ENCODE data around the gene MYO5B.
"Not testable (repeated sequence)": the region's sequence is repeated elsewhere in the genome, so short reads cannot be mapped to it uniquely, and the experiment has no call there.

MYO5B gene

GRCh38 chr18:49853011-49853410 lies 341.9 kb downstream of the MYO5B start:
- no peak for DNase-seq (ENCODE audit: low read depth)

DNA sequence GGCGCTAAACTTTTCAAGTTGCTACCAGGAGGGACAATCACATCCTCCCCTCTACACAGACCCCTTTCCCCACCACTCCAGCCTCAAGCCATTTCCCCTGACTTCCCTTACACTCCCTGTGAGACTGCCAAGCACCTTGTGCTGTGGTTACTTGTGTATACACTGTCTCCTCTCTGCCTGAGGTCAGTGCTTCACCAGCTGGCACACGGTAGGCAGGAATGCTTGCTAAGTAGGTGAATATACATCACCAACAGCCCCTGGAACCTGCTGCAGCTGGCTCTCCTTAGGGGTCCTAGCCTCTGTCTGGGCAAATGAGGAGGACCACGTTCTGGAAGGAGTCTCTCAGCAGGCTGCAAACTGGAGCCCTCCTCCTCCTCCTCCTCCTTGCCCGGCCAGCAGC lies 343.3 kb downstream of the MYO5B start:
- no peak for DNase-seq (ENCODE audit: low read depth)

- no peak for DNase-seq (ENCODE audit: low read depth)
Observed at GRCh38 chr18:49850636-49851035, 344.3 kb downstream of the MYO5B start.

GRCh38 chr18:49849331-49850217 lies 345.4 kb downstream of the MYO5B start:
- peak; percentile 55 for DNase-seq (ENCODE audit: low read depth)

DNA sequence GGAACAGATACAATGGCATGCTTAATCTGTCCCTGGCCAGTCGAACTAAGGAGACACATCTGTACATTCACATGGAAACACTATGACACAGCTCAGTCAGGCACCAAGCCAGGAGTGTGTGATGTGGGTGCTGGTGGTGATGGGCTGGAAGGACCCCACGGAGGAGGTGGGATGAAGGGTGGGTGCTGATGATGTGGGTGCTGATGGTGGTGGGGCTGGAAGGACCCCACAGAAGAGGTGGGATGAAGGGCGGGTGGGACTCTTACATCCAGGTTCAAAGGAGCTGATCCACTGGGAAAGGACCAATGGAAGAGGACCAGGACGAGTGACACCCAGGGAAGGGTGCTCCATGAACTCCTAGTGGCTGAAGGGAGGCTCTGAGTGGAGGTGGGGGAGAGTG lies 346.8 kb downstream of the MYO5B start:
- DNase-seq (ENCODE audit: low read depth) = no peak

GRCh38 chr18:49847524-49847923 lies 347.4 kb downstream of the MYO5B start:
- no peak for DNase-seq (ENCODE audit: low read depth)

DNA sequence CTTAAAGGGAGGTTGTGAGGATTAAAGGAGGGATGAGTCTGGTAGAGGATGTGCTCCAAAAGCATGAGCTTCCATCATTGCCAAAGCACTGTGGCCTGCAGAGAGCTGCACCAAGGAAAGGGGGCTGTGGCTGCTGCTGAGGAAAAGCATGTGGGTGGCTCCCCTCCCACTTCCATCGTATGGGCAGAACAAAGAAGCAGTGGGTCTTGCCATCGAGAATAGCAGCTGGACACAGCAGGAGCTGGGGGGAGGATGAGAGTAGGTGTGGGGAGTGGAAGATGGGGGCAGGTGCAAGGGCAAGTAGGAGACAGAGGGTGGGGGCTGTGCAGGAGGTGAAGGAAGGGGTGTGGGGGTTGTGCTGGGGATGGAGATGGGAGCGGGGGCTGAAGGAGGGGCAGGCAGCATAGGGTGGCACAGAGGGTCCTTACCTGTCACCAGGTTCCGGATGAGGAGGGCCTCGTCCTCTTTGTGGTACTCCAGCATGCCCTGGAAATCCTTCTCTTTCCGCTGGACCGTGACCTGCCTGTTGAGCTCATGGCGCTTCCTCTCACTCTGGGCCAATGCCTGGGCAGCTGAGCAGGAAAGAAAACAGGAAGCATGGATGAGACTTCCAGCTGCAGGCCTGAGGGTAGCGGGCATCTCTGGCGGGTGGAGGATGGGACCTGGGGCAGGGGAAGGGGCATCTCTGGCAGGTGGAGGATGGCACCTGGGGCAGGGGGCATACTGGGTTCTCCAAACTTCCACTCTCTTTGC lies 348.1 kb downstream of the MYO5B start:
- DNase-seq (ENCODE audit: low read depth) = no peak

- peak; percentile 48 for DNase-seq (ENCODE audit: low read depth)
Observed at GRCh38 chr18:49846361-49846662, 348.6 kb downstream of the MYO5B start.

DNA sequence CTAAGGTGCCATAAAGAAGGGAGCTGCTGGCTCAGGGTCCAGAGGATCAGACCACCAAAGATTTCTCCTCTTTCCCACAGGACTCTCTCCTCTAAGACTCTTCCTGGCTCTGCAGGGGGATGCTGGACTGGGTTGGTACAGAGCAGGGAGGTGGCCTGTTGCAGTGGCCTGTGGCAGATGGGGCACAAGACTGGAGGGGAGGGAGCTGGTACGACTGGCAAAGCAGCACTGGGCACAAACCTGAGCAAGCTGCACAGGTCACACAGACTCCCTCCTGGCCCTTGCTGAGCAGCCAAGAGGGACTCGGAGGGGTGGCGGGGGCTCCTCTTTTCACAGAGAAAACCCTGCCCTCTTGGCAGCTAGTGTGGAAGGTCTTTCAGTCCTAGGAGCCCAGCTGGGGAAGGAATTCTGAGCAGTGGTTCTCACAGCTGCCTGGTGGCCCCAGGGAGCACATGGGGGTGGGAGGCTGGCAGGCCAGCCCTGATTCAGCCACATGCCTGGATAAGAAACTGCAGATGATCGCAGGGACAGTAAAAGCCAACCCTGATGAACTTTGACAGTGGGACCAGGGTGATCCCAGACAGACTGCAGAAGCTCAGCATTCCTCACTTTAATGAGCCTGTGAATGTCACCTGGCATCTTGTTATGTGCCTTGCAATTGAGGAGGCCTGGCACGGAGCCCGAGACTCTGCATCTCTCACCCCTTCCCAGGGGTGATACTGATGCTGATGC lies 349.2 kb downstream of the MYO5B start:
- DNase-seq (ENCODE audit: low read depth) = no peak

DNA sequence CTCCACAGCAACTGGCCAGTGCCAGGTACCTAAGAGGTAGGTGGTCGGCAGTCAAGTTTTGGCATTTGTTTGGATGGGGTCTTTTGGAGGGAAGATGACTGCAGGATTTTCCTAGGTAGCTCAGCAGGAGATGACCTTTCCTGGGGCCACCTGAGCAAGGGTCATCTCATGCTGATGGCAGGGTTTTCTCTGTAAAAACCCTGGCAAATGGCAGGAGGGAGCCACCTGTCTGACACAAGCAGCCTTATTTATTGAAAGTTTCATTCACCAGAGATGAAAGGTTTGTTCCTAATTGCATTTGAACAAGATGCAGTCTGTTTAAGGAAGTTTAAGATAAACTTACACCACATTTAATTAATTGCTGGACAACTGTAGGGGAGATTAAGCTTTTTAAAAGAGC lies 350.0 kb downstream of the MYO5B start:
- DNase-seq (ENCODE audit: low read depth) = no peak

GRCh38 chr18:49843778-49844625 lies 350.9 kb downstream of the MYO5B start:
- no peak for DNase-seq (ENCODE audit: low read depth)

DNA sequence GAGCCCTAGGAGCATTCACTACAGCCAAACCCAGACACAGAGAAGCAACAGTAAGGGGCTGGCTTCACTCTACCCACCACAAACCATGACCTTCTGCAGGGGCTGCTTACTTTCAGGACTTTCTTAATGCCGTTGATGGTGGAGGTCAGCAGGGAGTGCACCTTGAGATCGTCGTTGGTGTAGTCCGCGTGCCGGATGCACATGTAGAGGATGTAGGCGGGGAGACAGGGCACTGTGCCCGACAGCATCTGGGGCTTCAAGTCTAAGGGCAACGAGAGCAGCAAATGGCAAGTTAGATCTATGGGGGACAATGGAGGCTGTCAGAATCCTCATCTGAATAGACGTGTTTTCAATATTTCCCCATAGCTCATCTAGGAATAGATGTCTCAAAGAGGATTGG lies 351.8 kb downstream of the MYO5B start:
- DNase-seq (ENCODE audit: low read depth) = no peak

GRCh38 chr18:49842656-49843055 lies 352.3 kb downstream of the MYO5B start:
- DNase-seq (ENCODE audit: low read depth) = no peak

DNA sequence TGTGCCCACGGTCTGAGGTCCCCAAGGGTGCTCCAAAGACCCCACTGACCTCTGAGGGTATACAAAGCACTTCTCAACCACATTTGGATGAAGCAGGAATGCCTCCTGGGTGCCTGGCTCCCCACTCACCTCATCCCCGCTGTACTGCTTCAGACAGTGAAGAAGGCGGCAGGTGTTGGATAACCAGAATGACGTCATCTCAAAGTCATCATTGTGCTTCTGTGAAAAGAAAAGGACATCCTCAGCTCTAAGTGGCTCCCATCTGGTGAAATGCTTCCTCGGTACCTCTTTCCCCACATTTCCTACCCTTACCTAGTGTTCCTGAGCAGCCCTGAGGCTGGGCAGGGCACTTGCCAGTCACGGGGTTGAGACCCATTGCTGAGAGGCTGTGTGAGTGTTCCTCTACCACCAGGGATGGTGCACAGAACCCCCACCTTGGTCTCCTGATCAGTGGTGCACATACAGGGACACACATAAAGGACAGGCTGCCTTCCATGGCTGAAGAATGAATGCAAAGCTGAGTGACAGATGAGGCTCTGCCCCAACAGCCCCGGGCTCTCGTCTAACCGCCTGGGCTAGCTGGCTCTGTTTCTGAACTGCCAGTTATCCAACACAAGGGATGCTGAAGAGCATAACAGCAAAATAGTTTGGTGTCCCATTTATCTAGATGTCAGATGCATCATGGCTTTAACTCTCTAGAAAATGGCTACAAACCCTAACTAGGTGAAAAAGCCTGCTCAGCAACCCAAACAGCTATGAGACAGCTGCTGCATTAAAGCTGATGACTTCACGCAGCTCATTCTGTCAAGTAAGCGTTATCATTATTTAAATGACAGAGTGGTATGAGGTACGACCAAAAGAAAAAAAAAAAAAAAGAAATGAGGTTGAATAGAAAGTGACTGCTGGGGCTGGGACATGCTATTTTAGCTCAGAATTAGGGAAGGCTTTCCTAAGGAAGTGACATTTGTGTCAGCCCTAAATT lies 353.4 kb downstream of the MYO5B start:
- DNase-seq (ENCODE audit: low read depth) = no peak

DNA sequence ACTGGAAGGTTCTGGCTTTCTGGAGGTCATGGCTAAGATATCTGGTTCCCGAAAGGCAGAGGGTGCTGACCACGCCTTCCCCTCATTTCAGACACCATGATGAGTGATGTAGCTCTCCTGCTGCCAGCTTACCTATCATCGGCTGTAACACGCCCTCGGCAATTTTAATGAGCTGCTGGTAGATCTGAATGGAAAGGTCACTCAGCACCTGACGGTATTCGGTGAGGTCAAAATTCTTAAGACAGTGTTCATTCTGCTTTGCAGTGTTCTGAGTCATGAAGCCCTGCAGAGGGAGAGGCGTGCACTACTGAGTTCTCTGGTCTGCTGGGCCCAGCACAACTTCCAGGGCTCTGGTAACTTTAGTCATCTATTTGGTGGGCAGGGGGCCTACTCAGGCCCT lies 355.9 kb downstream of the MYO5B start:
- no peak for DNase-seq (ENCODE audit: low read depth)

GRCh38 chr18:49838381-49838780 lies 356.6 kb downstream of the MYO5B start:
- DNase-seq (ENCODE audit: low read depth) = no peak

DNA sequence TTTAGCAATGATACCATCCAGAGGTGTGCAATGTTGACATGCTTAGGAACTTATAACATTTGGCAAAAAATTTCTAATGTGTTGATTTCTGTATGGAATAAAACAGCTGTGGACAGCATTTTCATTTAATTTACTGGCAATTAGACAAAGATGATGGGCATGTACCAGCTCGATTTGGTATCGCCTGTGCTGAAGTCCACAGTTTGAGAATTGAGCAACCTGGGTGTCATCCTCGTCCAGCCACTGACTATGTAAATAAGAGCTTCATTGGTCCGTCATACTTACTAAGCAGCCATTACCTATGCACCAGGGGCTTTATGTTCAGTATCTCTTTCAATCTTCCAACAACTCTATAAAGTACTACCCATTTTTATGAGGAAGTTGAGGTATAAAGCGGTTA lies 357.1 kb downstream of the MYO5B start:
- DNase-seq (ENCODE audit: low read depth) = no peak

DNA sequence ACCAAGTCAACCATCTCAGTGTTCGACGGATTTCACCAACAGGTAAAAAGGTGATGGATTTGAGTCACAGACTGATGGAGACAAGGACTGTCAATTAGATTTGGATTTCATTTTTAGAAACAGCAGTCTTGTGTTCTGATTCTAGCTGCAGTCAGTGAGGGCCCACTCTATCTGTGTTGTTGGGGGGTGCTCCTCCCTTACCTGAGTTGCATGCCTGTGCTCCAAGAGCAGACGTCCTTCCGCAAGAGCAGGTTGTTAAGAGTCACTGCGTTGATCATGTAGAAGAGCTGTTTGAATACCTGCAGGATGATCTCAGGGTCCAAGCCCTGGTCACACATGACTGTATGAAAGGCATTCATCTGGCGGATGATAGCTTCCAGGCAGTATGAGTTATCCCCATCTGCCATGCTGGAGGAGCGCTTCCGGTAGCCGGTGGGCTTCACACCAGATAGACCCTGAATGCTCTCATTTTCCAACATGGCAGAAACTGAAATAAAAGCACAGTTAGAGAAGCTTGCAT lies 357.6 kb downstream of the MYO5B start:
- DNase-seq (ENCODE audit: low read depth) = not testable (repeated sequence)

GRCh38 chr18:49835405-49835804 lies 359.5 kb downstream of the MYO5B start:
- DNase-seq (ENCODE audit: low read depth) = no peak

DNA sequence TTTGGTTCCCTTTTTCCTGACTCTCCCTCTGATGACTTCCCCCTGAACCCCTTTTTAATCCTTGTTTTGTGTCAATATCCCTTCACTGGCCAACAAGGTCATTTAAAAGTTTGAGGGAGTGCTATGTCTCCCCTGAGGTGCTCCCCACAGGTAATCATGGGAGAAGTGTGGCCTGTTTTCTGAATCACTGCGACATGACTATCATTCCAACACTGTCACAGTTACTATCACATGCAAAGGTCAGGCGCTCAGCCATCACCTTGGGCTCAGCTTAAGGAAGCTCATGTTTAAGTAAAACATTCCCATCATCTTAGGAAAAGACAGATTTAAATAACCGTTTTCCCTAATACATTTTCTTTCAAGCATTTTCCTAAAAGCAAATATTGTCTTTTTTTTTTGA lies 360.7 kb downstream of the MYO5B start:
- no peak for DNase-seq (ENCODE audit: low read depth)
